ENCODE data around the gene GDF10. TPM values are rescaled to one million over a fixed set of nuclear protein-coding genes. Genes with fewer than 3 reads are reported as not detected.

The GDF10 gene
- polyA plus RNA-seq, 1 donor from 2014 or later, result 0.66 TPM

DNA sequence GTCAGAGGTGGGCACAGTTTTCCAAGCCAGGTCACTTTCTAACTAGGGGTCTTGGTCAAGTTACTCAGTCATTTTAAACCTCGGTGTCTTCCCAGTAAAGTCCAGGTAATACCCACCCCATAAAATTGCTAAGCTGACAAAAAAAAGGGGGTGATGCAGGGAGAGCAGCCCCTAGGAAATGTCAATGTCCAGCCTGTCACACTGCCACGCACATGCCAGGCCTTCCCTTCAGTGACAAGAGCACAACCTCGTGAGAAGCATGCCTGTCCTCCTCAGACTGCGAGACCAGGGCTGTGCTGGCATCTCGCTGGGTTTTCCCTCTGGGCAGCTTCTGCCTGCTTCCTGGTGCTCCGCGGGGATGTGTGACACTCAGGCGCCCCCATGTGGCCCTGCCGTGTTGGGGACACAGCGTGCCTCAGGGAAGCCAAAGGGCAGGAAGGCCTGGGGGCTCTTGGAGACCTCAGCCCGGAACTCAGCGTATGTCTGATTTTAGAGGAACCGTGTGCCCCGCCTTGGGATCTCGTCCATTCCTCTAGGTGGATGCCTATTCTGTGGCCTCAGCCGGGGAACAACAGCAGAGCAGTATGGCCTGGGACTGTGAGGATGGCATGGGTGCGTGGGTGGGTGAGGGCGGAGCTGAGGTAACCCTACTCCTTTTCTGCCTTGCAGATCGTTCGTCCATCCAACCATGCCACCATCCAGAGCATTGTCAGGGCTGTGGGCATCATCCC is 12.1 kb downstream of the GDF10 start:
- TF ChIP-seq POLR2AphosphoS5 (IDR thresholded peaks at IDR 0.05) (no peak), SMC3 (conservative IDR thresholded peaks at IDR 0.05; ENCODE audit: poor library complexity) (peak; percentile 94), RAD21 (conservative IDR thresholded peaks at IDR 0.05) (peak; percentile 91)
- TF ChIP-seq, protein P1, sequence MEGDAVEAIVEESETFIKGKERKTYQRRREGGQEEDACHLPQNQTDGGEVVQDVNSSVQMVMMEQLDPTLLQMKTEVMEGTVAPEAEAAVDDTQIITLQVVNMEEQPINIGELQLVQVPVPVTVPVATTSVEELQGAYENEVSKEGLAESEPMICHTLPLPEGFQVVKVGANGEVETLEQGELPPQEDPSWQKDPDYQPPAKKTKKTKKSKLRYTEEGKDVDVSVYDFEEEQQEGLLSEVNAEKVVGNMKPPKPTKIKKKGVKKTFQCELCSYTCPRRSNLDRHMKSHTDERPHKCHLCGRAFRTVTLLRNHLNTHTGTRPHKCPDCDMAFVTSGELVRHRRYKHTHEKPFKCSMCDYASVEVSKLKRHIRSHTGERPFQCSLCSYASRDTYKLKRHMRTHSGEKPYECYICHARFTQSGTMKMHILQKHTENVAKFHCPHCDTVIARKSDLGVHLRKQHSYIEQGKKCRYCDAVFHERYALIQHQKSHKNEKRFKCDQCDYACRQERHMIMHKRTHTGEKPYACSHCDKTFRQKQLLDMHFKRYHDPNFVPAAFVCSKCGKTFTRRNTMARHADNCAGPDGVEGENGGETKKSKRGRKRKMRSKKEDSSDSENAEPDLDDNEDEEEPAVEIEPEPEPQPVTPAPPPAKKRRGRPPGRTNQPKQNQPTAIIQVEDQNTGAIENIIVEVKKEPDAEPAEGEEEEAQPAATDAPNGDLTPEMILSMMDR (IDR thresholded peaks at IDR 0.05; ENCODE audit: poor library complexity, severe bottlenecking), result peak; percentile 90
- no peaks in the 10 kb centered on the region for H3K9me3 ChIP-seq (ENCODE audit: low read length)
- H3K4me3 ChIP-seq (ENCODE audit: low read length), result no peak overlapping the region
- no peaks in the 10 kb centered on the region for H3K9me2 ChIP-seq (ENCODE audit: insufficient read depth, low read length)
- H2AFZ ChIP-seq (ENCODE audit: low read depth, low read length), result no peak overlapping the region
- no peaks in the 10 kb centered on the region for H3K79me2 ChIP-seq (replicated peaks; ENCODE audit: insufficient read depth, low read length)
- H3K27me3 ChIP-seq (ENCODE audit: insufficient read depth, low read depth, low read length), result no peaks in the 10 kb centered on the region
- H4K20me1 ChIP-seq (ENCODE audit: insufficient read depth), result no peaks in the 10 kb centered on the region
- no peak overlapping the region for H3K27ac ChIP-seq (ENCODE audit: low read length)
- H3K36me3 ChIP-seq (ENCODE audit: insufficient read depth, low read length), result no peaks in the 10 kb centered on the region
- H3F3A ChIP-seq (ENCODE audit: insufficient read depth, low read length, poor library complexity, severe bottlenecking), result no peaks in the 10 kb centered on the region
- no peak overlapping the region for H3K4me2 ChIP-seq (ENCODE audit: low read length)
- no peak overlapping the region for H3K9ac ChIP-seq (ENCODE audit: low read length)

DNA sequence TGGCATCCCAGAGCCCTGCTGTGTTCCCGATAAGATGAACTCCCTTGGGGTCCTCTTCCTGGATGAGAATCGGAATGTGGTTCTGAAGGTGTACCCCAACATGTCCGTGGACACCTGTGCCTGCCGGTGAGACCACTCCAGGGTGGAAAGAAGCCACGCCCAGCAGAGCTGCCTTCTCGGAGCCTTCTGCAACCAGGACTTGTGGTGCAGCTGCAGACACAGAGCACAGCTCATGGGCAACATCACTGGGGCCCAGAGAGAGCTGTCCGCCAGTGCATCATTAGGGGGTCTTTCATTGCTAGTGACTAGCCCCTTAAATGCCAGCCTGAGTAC is 12.6 kb downstream of the GDF10 start:
- Histone ChIP-seq H3K9me2 (ENCODE audit: insufficient read depth, low read length) (no peaks in the 10 kb centered on the region), H3F3A (ENCODE audit: insufficient read depth, low read length, poor library complexity, severe bottlenecking) (no peaks in the 10 kb centered on the region), H3K79me2 (replicated peaks; ENCODE audit: insufficient read depth, low read length) (no peaks in the 10 kb centered on the region), H3K27me3 (ENCODE audit: insufficient read depth, low read depth, low read length) (no peaks in the 10 kb centered on the region), H3K36me3 (ENCODE audit: insufficient read depth, low read length) (no peaks in the 10 kb centered on the region), H4K20me1 (ENCODE audit: insufficient read depth) (no peaks in the 10 kb centered on the region), H3K9ac (ENCODE audit: low read length) (no peak overlapping the region), H3K9me3 (ENCODE audit: low read length) (no peaks in the 10 kb centered on the region), H3K4me3 (ENCODE audit: low read length) (no peak overlapping the region), H3K27ac (ENCODE audit: low read length) (no peak overlapping the region), H3K4me2 (ENCODE audit: low read length) (no peak overlapping the region), H2AFZ (ENCODE audit: low read depth, low read length) (no peak overlapping the region)
- TF ChIP-seq POLR2AphosphoS5 (IDR thresholded peaks at IDR 0.05) (no peak), RAD21 (conservative IDR thresholded peaks at IDR 0.05) (no peak), TAF1 (IDR thresholded peaks at IDR 0.05; ENCODE audit: low read depth) (no peak), MXI1 (conservative IDR thresholded peaks at IDR 0.05; ENCODE audit: poor library complexity, severe bottlenecking) (no peak), EZH2 (IDR thresholded peaks at IDR 0.05; ENCODE audit: borderline replicate concordance, insufficient read depth, low read length, poor library complexity, severe bottlenecking) (no peak), EP300 (conservative IDR thresholded peaks at IDR 0.05; ENCODE audit: poor library complexity, severe bottlenecking) (no peak), SMC3 (conservative IDR thresholded peaks at IDR 0.05; ENCODE audit: poor library complexity) (no peak)
- TF ChIP-seq, protein P1 (IDR thresholded peaks at IDR 0.05; ENCODE audit: poor library complexity, severe bottlenecking), result no peak
- TF ChIP-seq, protein P2, sequence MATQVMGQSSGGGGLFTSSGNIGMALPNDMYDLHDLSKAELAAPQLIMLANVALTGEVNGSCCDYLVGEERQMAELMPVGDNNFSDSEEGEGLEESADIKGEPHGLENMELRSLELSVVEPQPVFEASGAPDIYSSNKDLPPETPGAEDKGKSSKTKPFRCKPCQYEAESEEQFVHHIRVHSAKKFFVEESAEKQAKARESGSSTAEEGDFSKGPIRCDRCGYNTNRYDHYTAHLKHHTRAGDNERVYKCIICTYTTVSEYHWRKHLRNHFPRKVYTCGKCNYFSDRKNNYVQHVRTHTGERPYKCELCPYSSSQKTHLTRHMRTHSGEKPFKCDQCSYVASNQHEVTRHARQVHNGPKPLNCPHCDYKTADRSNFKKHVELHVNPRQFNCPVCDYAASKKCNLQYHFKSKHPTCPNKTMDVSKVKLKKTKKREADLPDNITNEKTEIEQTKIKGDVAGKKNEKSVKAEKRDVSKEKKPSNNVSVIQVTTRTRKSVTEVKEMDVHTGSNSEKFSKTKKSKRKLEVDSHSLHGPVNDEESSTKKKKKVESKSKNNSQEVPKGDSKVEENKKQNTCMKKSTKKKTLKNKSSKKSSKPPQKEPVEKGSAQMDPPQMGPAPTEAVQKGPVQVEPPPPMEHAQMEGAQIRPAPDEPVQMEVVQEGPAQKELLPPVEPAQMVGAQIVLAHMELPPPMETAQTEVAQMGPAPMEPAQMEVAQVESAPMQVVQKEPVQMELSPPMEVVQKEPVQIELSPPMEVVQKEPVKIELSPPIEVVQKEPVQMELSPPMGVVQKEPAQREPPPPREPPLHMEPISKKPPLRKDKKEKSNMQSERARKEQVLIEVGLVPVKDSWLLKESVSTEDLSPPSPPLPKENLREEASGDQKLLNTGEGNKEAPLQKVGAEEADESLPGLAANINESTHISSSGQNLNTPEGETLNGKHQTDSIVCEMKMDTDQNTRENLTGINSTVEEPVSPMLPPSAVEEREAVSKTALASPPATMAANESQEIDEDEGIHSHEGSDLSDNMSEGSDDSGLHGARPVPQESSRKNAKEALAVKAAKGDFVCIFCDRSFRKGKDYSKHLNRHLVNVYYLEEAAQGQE (IDR thresholded peaks at IDR 0.05; ENCODE audit: borderline replicate concordance), result no peak

All from neural cell (in vitro differentiated cells).